ENCODE data around the gene HDAC9.

HDAC9 gene

GRCh38 chr7:18607025-18607424, 111.5 kb downstream of the HDAC9 start:
- no peak for DNase-seq

GRCh38 chr7:18610331-18610948, 114.9 kb downstream of the HDAC9 start:
- DNase-seq: no peak

- no peak for DNase-seq
These were observed 119.3 kb downstream of the HDAC9 start for GRCh38 chr7:18614841-18615240.

- DNase-seq: no peak
These were observed 123.8 kb downstream of the HDAC9 start for GRCh38 chr7:18619311-18619710.

GRCh38 chr7:18623389-18623788, 127.8 kb downstream of the HDAC9 start:
- no peak for DNase-seq

- no peak for DNase-seq
These were observed 128.9 kb downstream of the HDAC9 start for GRCh38 chr7:18624459-18624858.

- DNase-seq: no peak
These were observed 130.5 kb downstream of the HDAC9 start for GRCh38 chr7:18626086-18626485.

- no peak for DNase-seq
These were observed 131.2 kb downstream of the HDAC9 start for GRCh38 chr7:18626717-18627116.

GRCh38 chr7:18637516-18637915, 142.0 kb downstream of the HDAC9 start:
- no peak for DNase-seq

GRCh38 chr7:18638594-18639452, 143.3 kb downstream of the HDAC9 start:
- DNase-seq: no peak

GRCh38 chr7:18639711-18640110, 144.2 kb downstream of the HDAC9 start:
- no peak for DNase-seq

- no peak for DNase-seq
These were observed 149.4 kb downstream of the HDAC9 start for GRCh38 chr7:18644981-18645380.

GRCh38 chr7:18647582-18647981, 152.0 kb downstream of the HDAC9 start:
- DNase-seq: no peak

GRCh38 chr7:18648849-18649758, 153.6 kb downstream of the HDAC9 start:
- DNase-seq: no peak

- no peak for DNase-seq
These were observed 158.0 kb downstream of the HDAC9 start for GRCh38 chr7:18653381-18654155.

GRCh38 chr7:18654709-18655108, 159.2 kb downstream of the HDAC9 start:
- no peak for DNase-seq

GRCh38 chr7:18655506-18655905, 160.0 kb downstream of the HDAC9 start:
- no peak for DNase-seq

GRCh38 chr7:18655912-18656311, 160.4 kb downstream of the HDAC9 start:
- DNase-seq: no peak

- no peak for DNase-seq
These were observed 160.8 kb downstream of the HDAC9 start for GRCh38 chr7:18656362-18656761.

GRCh38 chr7:18659746-18660145, 164.2 kb downstream of the HDAC9 start:
- no peak for DNase-seq

GRCh38 chr7:18663321-18663720, 167.8 kb downstream of the HDAC9 start:
- no peak for DNase-seq

- peak; percentile 64 for DNase-seq
These were observed 170.7 kb downstream of the HDAC9 start for GRCh38 chr7:18666107-18666728.

Measured in NCI-H345 (cell line).